A549 (cell line): Measurements from ENCODE around the gene SH3TC2. TPM values are rescaled to one million over a fixed set of nuclear protein-coding genes. Genes with fewer than 3 reads are reported as not detected.
A peak's percentile ranks its signal among the peaks of the same experiment; 100 is the strongest.

Experiments used
- ATAC-seq, 2 experiments: fragments of 200-7000 bp in 1 of 2; fragments of >200 bp in 1 of 2; cut with Nextera tagmentation in 1 of 2; cut with Tn5 transposase in 1 of 2; 3 replicates each; pipeline versions ENCODE4 v1.8.0 to v1.9.1; 2018 to 2020; ENCODE audit warnings: mild to moderate bottlenecking in 1 of 2, moderate library complexity in 1 of 2
- CTCF ChIA-PET: fragments of 300-600 bp; sonication (Branson Sonifier 250); formaldehyde crosslinking; extraction: SDS; loops from one replicate; lab custom pipeline; 2021; ENCODE audit warnings: antibody characterized with exemption, inconsistent platforms; lab: Yijun Ruan, JAX
- POLR2A ChIA-PET: fragments of 350-600 bp; formaldehyde crosslinking; extraction: SDS; loops from one replicate; lab custom pipeline; 2021; ENCODE audit warnings: antibody characterized with exemption, inconsistent platforms; lab: Yijun Ruan, JAX
- DNase-seq, 2 experiments: peaks; one replicate each; pipeline versions ENCODE4 v3.0.0 to v3.0.0-alpha.2; 2011 to 2016; ENCODE audit warnings: low read depth in 1 of 2, low spot score in 1 of 2
- FAIRE-seq: peaks from 2 replicates; lab custom pipeline; 2011; peaks lifted over from hg19 to GRCh38; lab: Jason Lieb, UNC
- H3K27ac ChIP-seq, 2 experiments: fragments of >200 bp; sonication (Bioruptor Twin); formaldehyde crosslinking; 3 replicates each; pipeline ENCODE4 v1.5.1; 2016 to 2017
- H3K4me1 ChIP-seq: fragments of >200 bp; sonication (Bioruptor Twin); formaldehyde crosslinking; 3 replicates; pipeline ENCODE4 v1.6.1; 2016
- H3K4me2 ChIP-seq: fragments of >200 bp; sonication (Bioruptor Twin); formaldehyde crosslinking; 3 replicates; pipeline ENCODE4 v1.6.1; 2016
- H3K4me3 ChIP-seq: fragments of >200 bp; sonication (Bioruptor Twin); formaldehyde crosslinking; 3 replicates; pipeline ENCODE4 v1.5.1; 2016
- H3K9me3 ChIP-seq: fragments of >200 bp; sonication (Bioruptor Twin); formaldehyde crosslinking; 3 replicates; pipeline ENCODE4 v1.6.1; 2016
- CBX2 ChIP-seq: fragments of 200-600 bp; sonication (generic); IDR thresholded peaks from 2 replicates; pipeline ENCODE4 v1.6.1; 2016; ENCODE audit warnings: low read depth, mild to moderate bottlenecking, borderline replicate concordance
- CHD4 ChIP-seq: fragments of 200-600 bp; sonication (generic); IDR thresholded peaks from 2 replicates; pipeline ENCODE4 v1.6.1; 2016; ENCODE audit warnings: antibody characterized with exemption, mild to moderate bottlenecking, borderline replicate concordance
- FOXS1 ChIP-seq: fragments of 250-450 bp; sonication (Bioruptor Pico); IDR thresholded peaks from 2 replicates; pipeline ENCODE4 v1.5.0; 2020; ENCODE audit warnings: mild to moderate bottlenecking, moderate library complexity
- HDAC2 ChIP-seq: fragments of 200-600 bp; sonication (generic); IDR thresholded peaks from 2 replicates; pipeline ENCODE4 v1.6.1; 2016
- HEYL ChIP-seq: fragments of 250-450 bp; sonication (Bioruptor Pico); IDR thresholded peaks from 2 replicates; pipeline ENCODE4 v1.8.0; 2021; ENCODE audit warnings: mild to moderate bottlenecking, moderate library complexity
- MAFK ChIP-seq: fragments of 450-650 bp; IDR thresholded peaks from 2 replicates; pipeline ENCODE4 v1.6.1; 2014; ENCODE audit not compliant: partially characterized antibody
- MAZ ChIP-seq: fragments of 150-350 bp; IDR thresholded peaks from 2 replicates; pipeline ENCODE4 v1.6.1; 2014; ENCODE audit warnings: antibody characterized with exemption, low read depth, low read length, borderline replicate concordance
- MYC ChIP-seq: IDR thresholded peaks from 2 replicates; pipeline ENCODE4 v1.6.1; 2012; ENCODE audit warnings: mild to moderate bottlenecking, inconsistent platforms, low read length, improper control_type of control experiment, borderline replicate concordance
- NPAS2 ChIP-seq: fragments of 250-450 bp; sonication (Bioruptor Pico); IDR thresholded peaks from 2 replicates; pipeline ENCODE4 v1.8.0; 2022; ENCODE audit warnings: mild to moderate bottlenecking, moderate library complexity, borderline replicate concordance
- RNF2 ChIP-seq: fragments of 200-600 bp; sonication (generic); IDR thresholded peaks from 2 replicates; pipeline ENCODE4 v1.6.1; 2016; ENCODE audit warnings: low read depth, mild to moderate bottlenecking, antibody characterized with exemption, moderate library complexity, borderline replicate concordance
- SREBF2 ChIP-seq: fragments of 450-650 bp; IDR thresholded peaks from 2 replicates; pipeline ENCODE4 v1.6.1; 2014; ENCODE audit warnings: mild to moderate bottlenecking, moderate library complexity
- TP53 ChIP-seq: fragments of 250-450 bp; sonication (Bioruptor Pico); IDR thresholded peaks from 2 replicates; pipeline ENCODE4 v1.5.0; 2021; ENCODE audit warnings: mild to moderate bottlenecking, moderate library complexity
- WGBS: methylation state at CpG from one replicate; pipeline ENCODE4 v1.1.6; 2017; ENCODE audit errors: missing lambda C conversion rate; 5-methylcytosine and 5-hydroxymethylcytosine counted together
- polyA plus RNA-seq, 4 experiments: library from polyadenylated mRNA; depleted of rRNA in 3 of 4; stranded (reverse); fragments of >200 nt; fragmentation: RNase III in 1 of 4; extraction: RNeasy Plus Mini Kit Qiagen cat#74134 plus additional on column Dnase treatment in 1 of 4; gene quantifications; 2 replicates in 3 of 4; 3 replicates in 1 of 4; pipeline ENCODE4 v1.2.3, GENCODE V29; 2011 to 2017
- TF ChIP-seq, protein P1 (sequence below): fragments of 150-350 bp; IDR thresholded peaks from 2 replicates; pipeline ENCODE4 v1.6.1; 2014; ENCODE audit warnings: low read depth, mild to moderate bottlenecking, low read length
- TF ChIP-seq, protein P2 (sequence below): IDR thresholded peaks from 2 replicates; pipeline ENCODE4 v1.6.1; 2012
- TF ChIP-seq, protein P3 (sequence below): fragments of >200 bp; sonication (Bioruptor Twin); formaldehyde crosslinking; IDR thresholded peaks from 2 replicates; pipeline ENCODE4 v1.6.1; 2016
- TF ChIP-seq, protein P4 (sequence below): IDR thresholded peaks from 2 replicates; pipeline ENCODE4 v1.6.1; 2012; ENCODE audit warnings: low read depth, borderline replicate concordance
- TF ChIP-seq, protein P5 (sequence below): fragments of 250-450 bp; sonication (Bioruptor Pico); IDR thresholded peaks from 2 replicates; pipeline ENCODE4 v1.5.0; 2021; ENCODE audit warnings: mild to moderate bottlenecking, moderate library complexity, borderline replicate concordance

The SH3TC2 gene
- polyA plus RNA-seq, 2 of the 4 experiments (the other 2 are of a cell fraction) = 0.06 to 0.34 TPM

DNA sequence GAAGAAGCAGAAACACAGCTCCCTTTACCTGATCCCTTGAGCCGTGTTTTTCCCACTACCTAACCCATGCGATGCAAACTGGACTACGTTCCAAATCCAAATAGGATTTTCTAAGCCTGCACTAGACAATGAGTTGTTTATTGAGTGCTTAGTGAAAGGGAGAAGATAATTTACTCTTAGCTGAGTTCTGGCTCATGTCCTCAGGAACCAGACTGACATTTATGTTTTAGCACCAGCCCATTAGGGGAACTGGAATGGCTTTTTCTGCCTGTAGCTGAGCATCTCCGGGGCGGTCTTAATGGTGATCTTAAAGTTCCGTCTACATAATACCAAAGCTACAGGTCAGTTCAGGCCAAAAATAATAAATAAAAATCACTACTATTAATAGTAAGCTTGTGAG is 81.5 kb downstream of the SH3TC2 start:
- Histone ChIP-seq H3K4me3 (no peak overlapping the region), H3K4me2 (no peak overlapping the region)
- POLR2A ChIA-PET = no interaction called here
- TF ChIP-seq, protein P1, sequence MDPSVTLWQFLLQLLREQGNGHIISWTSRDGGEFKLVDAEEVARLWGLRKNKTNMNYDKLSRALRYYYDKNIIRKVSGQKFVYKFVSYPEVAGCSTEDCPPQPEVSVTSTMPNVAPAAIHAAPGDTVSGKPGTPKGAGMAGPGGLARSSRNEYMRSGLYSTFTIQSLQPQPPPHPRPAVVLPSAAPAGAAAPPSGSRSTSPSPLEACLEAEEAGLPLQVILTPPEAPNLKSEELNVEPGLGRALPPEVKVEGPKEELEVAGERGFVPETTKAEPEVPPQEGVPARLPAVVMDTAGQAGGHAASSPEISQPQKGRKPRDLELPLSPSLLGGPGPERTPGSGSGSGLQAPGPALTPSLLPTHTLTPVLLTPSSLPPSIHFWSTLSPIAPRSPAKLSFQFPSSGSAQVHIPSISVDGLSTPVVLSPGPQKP = no peak
- TF ChIP-seq, all 56 proteins: peak for 0
- Histone ChIP-seq H3K4me1 (peaks cover 21% of the 10 kb centered on the region), H3K9me3 (no peaks in the 10 kb centered on the region), H3K27ac (no peak overlapping the region)
- ATAC-seq (no peak), DNase-seq (no peak), FAIRE-seq (no peak)
- CTCF ChIA-PET = interaction anchor here (0.6 to 2.1 kb wide), 7 partner anchors 17 to 251 kb away, joined by 3 to 10 read pairs (median 3); partner anchors contain the start of gene ABLIM3
- WGBS = 78% methylated on average over 6 of the region's 6 CpGs

DNA sequence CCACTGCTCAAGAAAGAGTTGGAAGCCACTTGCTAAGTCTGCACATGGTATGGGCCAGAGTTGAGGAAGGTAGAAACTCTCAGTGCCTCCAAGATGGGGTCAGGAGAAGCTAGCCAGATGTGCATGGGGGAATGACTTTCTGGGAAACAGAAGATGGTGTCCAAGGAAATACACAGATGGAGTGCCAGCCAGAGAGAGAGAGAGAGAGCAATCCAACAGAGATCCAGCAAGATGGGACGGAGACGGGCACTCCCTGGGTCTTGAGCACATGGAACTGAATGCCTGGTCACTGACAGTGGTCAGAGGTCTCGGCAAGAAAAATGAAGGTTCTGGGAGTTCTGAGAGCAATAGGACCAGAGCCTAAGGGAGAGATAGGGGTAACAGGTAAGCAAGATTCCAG is 82.1 kb downstream of the SH3TC2 start:
- TF ChIP-seq CHD4 = no peak
- no peak for TF ChIP-seq HEYL (CRISPR knock-in tag)
- TF ChIP-seq, protein P2, sequence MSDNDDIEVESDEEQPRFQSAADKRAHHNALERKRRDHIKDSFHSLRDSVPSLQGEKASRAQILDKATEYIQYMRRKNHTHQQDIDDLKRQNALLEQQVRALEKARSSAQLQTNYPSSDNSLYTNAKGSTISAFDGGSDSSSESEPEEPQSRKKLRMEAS = no peak
- TF ChIP-seq NPAS2 = no peak
- TF ChIP-seq MAZ = no peak
- TF ChIP-seq MYC = no peak
- TF ChIP-seq, protein P3, sequence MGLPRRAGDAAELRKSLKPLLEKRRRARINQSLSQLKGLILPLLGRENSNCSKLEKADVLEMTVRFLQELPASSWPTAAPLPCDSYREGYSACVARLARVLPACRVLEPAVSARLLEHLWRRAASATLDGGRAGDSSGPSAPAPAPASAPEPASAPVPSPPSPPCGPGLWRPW = no peak
- no peak for TF ChIP-seq HDAC2
- TF ChIP-seq, protein P1 = no peak
- no peak for TF ChIP-seq FOXS1 (CRISPR knock-in tag)
- TF ChIP-seq, protein P4, sequence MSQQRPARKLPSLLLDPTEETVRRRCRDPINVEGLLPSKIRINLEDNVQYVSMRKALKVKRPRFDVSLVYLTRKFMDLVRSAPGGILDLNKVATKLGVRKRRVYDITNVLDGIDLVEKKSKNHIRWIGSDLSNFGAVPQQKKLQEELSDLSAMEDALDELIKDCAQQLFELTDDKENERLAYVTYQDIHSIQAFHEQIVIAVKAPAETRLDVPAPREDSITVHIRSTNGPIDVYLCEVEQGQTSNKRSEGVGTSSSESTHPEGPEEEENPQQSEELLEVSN = no peak
- no peak for TF ChIP-seq RNF2
- POLR2A ChIA-PET = no interaction called here
- H3K4me1 ChIP-seq = peaks cover 21% of the 10 kb centered on the region
- CTCF ChIA-PET = interaction anchor here (0.6 to 2.1 kb wide), 8 partner anchors 18 to 250 kb away, joined by 3 to 10 read pairs (median 3); partner anchors contain the start of gene ABLIM3
- no peak overlapping the region for H3K4me3 ChIP-seq
- DNase-seq (no peak), ATAC-seq (no peak), FAIRE-seq (no peak)
- no peaks in the 10 kb centered on the region for H3K9me3 ChIP-seq
- no peak overlapping the region for H3K27ac ChIP-seq
- H3K4me2 ChIP-seq = no peak overlapping the region
- WGBS = 95% methylated on average over 3 of the region's 3 CpGs

DNA sequence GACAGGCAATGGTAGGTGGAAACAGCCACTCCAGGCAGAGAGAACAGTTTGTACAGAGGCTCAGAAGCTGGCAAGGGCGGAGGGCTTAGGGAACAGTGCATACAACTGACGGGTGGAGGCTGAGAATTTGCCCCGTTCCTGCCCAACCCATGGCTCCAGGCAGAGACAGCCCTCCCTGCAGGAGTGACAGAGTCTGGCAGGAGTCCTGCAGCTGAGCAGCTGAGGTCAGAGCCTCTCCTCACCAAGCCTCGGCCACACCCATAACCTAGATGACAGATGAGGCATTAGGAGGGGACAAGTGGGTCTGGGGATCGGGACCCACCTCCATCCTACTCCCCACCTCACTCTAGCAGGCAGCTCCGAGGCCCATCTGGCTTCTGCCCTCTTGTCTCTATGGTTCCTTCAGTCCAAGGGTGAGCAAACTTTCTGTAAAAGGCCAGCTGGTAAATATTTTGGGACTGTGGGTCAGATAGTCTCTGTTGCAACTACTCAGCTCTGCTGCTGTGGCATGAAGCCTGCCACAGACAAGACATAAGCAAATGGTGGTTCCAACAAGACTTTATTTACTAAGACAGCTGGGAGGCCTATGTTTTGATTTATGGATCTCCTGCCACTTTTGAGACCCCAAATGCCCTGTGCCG is 83.7 kb downstream of the SH3TC2 start:
- Histone ChIP-seq H3K4me2 (peak overlapping the region; percentile 42; the same call in 2 of the 3 replicates), H3K27ac (peak overlapping the region; percentile 34 to 56; a peak in 2 of 6 replicates), H3K4me3 (no peak overlapping the region), H3K4me1 (peaks cover 16% of the 10 kb centered on the region), H3K9me3 (no peaks in the 10 kb centered on the region)
- CTCF ChIA-PET = interaction anchor here (1.0 to 3.6 kb wide), 6 partner anchors 8 to 248 kb away, joined by 3 to 18 read pairs (median 4); no protein-coding TSS in a partner anchor
- FAIRE-seq = no peak
- WGBS = 43% methylated on average over 7 of the region's 7 CpGs
- ATAC-seq = peak; percentile 45 to 54; a peak in 4 of 6 replicates
- no peak for TF ChIP-seq HDAC2
- no peak for TF ChIP-seq MAFK
- TF ChIP-seq, protein P5, sequence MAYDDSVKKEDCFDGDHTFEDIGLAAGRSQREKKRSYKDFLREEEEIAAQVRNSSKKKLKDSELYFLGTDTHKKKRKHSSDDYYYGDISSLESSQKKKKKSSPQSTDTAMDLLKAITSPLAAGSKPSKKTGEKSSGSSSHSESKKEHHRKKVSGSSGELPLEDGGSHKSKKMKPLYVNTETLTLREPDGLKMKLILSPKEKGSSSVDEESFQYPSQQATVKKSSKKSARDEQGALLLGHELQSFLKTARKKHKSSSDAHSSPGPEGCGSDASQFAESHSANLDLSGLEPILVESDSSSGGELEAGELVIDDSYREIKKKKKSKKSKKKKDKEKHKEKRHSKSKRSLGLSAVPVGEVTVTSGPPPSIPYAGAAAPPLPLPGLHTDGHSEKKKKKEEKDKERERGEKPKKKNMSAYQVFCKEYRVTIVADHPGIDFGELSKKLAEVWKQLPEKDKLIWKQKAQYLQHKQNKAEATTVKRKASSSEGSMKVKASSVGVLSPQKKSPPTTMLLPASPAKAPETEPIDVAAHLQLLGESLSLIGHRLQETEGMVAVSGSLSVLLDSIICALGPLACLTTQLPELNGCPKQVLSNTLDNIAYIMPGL (CRISPR knock-in tag) = no peak
- TF ChIP-seq SREBF2 = no peak
- TF ChIP-seq CBX2 = no peak
- no peak for TF ChIP-seq TP53 (CRISPR knock-in tag)
- no peak for DNase-seq
- POLR2A ChIA-PET = no interaction called here
